ENCODE results near the gene DESI1.

Gene DESI1

DNA sequence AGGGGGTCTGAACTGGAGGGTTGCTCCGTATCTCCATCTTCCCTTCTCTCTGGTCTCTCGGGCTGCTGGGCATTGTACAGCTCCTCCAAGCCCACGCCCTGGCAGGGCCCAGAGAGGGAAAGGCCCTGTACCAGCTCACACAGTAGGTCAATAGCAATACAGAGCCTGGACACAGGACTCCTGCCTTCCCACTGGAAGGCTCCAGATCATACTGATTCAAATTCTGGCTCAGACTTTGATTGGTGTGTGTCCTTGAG, 53.4 kb downstream of the DESI1 start:
- POLR2A ChIA-PET = interaction anchor here (0.6 kb wide), 1 partner anchor 588 kb away, joined by 3 read pairs; no protein-coding TSS in a partner anchor
- DNase-seq (ENCODE audit: extremely low spot score) = no peak
- TF ChIP-seq, protein P1, sequence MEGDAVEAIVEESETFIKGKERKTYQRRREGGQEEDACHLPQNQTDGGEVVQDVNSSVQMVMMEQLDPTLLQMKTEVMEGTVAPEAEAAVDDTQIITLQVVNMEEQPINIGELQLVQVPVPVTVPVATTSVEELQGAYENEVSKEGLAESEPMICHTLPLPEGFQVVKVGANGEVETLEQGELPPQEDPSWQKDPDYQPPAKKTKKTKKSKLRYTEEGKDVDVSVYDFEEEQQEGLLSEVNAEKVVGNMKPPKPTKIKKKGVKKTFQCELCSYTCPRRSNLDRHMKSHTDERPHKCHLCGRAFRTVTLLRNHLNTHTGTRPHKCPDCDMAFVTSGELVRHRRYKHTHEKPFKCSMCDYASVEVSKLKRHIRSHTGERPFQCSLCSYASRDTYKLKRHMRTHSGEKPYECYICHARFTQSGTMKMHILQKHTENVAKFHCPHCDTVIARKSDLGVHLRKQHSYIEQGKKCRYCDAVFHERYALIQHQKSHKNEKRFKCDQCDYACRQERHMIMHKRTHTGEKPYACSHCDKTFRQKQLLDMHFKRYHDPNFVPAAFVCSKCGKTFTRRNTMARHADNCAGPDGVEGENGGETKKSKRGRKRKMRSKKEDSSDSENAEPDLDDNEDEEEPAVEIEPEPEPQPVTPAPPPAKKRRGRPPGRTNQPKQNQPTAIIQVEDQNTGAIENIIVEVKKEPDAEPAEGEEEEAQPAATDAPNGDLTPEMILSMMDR (IDR thresholded peaks at IDR 0.05; ENCODE audit: control extremely low read depth, extremely low read depth, low read depth, missing control alignments) = no peak
- CTCF ChIA-PET = interaction anchor here (1.0 to 2.6 kb wide), 4 partner anchors 10 to 30 kb away, joined by 3 to 10 read pairs (median 4); no protein-coding TSS in a partner anchor

DNA sequence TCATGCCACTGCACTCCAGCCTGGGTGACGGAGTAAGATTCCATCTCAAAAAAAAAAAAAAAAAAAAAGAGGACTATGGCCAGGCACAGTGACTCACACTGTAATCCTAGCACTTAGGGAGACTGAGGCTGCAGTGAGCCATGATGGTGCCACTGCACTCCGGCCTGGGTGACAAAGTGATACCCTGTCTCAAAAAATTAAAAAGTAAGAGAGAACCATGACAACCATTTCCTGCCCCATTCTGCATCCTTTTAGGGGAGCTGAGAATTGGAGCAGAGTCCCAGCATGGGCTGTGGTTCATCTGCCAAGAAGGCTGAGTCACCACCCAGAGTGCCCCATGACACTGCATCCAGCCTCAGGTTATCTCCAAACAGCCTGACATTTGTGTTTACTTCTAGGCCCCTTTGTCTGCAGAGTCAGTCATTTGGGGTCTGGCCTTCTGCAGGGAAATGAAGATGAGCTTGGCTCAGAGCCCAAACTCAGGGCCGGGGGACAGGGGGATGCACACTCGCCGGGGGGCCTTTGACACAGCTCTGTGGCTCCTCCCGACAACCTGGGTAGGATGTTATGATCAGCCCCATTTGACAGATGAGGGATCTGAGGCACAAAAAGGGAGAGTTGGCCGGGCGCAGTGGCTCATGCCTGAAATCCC, 55.3 kb downstream of the DESI1 start:
- ChIA-PET POLR2A (no interaction called here), CTCF (interaction anchor here (1.3 kb wide), 1 partner anchor 16 kb away, joined by 4 read pairs; no protein-coding TSS in a partner anchor)
- TF ChIP-seq, protein P1 (IDR thresholded peaks at IDR 0.05; ENCODE audit: control extremely low read depth, extremely low read depth, low read depth, missing control alignments) = no peak
- DNase-seq (ENCODE audit: extremely low spot score) = no peak

DNA sequence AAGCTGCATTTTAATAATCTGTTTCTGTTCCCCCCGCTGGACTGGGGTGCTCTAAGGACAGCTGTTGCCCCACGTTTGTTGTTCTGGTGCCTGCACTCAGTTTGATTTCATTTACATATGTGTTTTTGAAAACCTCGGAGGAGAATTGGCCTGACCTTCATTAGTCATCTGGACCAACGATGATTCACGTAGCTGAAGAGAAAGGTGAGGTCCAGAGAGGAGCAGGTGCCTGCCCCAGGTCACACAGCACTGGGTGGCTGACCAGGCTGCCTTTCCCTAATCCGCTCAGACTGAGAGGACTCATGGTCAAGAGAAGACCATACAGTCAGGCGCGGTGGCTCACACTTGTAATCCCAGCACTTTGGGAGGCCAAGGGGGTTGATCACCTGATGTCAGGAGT, 56.3 kb downstream of the DESI1 start:
- CTCF ChIA-PET = no interaction called here
- POLR2A ChIA-PET = no interaction called here
- TF ChIP-seq, protein P1 (IDR thresholded peaks at IDR 0.05; ENCODE audit: control extremely low read depth, extremely low read depth, low read depth, missing control alignments) = no peak
- no peak for DNase-seq (ENCODE audit: extremely low spot score)

DNA sequence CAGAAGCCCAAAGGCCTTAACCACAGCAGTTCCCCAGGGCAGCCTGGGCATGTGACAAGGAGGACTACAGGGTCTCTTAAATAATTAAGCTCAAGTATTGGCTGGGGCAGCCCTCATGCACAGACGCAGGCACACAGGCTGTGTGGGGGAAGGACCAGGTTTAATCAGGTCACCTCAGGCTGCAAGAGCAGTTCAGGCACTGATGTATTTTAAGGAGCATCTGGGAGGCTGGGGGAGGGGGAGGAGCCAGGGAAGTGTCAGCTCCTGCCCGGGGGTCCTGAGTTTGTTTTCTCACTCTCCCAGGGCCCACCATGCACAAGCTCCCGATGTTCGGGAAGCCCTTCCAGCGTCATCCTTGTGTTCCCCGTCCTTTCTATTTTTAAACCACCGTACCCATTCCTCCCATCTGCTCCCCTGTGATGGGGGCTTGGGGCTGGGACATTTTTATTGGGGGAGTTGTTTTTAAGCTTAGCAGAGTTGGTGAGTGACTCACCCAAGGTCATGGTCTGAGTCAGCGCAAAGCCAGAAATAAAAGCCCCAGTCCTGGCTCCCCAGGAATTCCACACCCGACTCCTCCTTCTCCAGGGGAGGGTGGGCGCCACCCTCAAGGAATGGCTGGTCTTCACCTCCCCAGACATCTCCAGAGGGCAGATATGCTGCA, 57.7 kb downstream of the DESI1 start:
- ChIA-PET CTCF (interaction anchor here (1.3 to 1.4 kb wide), 2 partner anchors 10 to 11 kb away, joined by 3 read pairs; no protein-coding TSS in a partner anchor), POLR2A (no interaction called here)
- DNase-seq (ENCODE audit: extremely low spot score) = no peak
- TF ChIP-seq, protein P1 (IDR thresholded peaks at IDR 0.05; ENCODE audit: control extremely low read depth, extremely low read depth, low read depth, missing control alignments) = no peak

DNA sequence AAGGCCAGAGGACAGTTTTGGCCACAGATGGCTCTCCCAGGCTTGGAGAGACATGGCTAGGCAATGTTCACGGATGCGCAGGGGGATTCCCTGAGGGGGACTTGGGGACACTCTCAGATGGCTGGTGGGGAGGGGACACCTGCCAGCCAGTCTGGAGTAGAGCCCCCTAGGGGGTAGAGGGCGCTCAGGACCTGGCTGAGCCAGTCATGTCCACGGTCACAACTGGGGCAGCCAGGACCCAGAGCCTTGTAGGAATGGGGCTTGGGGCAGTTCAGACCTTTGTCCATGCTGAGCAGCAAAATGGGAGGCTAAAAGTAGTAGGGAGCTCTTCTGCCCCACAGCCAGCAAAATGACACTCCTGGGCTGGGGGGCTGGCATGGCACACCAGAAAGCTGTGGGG, 58.4 kb downstream of the DESI1 start:
- CTCF ChIA-PET = interaction anchor here (1.3 to 1.4 kb wide), 2 partner anchors 11 kb away, joined by 3 read pairs; no protein-coding TSS in a partner anchor
- DNase-seq (ENCODE audit: extremely low spot score) = no peak

DNA sequence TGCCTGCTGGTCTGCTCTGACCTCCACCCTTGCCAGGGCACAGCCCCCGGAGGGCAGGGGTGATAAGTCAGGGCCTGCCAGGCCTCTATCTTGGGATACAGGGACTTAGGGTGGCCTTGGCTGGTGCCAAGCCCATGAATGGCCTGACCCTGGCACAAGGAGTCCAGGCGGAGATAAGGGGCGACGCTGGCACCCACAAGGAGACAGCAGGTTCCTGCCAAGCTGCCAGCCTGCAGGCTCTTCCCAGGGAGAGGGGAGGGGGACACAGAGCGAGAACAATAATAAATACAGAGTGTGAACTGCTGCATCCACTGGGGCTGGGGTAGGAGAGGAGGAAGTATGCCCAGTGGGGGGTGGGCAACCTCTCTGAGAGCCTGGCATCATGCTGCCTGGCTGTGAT, 59.1 kb downstream of the DESI1 start:
- POLR2A ChIA-PET = no interaction called here
- TF ChIP-seq, protein P1 (IDR thresholded peaks at IDR 0.05; ENCODE audit: control extremely low read depth, extremely low read depth, low read depth, missing control alignments) = no peak
- DNase-seq (ENCODE audit: extremely low spot score) = no peak
- CTCF ChIA-PET = interaction anchor here (1.4 kb wide), 1 partner anchor 10 kb away, joined by 3 read pairs; no protein-coding TSS in a partner anchor

More for the DNA sequence above, 58.4 kb downstream of the DESI1 start:
- POLR2A ChIA-PET = no interaction called here
- TF ChIP-seq, protein P1 (IDR thresholded peaks at IDR 0.05; ENCODE audit: control extremely low read depth, extremely low read depth, low read depth, missing control alignments) = no peak

All from GM10248 (cell line).